GM23338 (cell line): ENCODE results near the gene LYST. TPM values are rescaled to one million over a fixed set of nuclear protein-coding genes. Genes with fewer than 3 reads are reported as not detected.

Experiments used
- ATAC-seq: fragments of 200-7000 bp; cut with Tn5 transposase; 3 replicates; pipeline ENCODE4 v1.9.1; 2020
- DNase-seq: peaks from one replicate; pipeline ENCODE4 v3.0.0-alpha.2; 2015; ENCODE audit warnings: low spot score
- H2AFZ ChIP-seq: fragments of 200-600 bp; sonication (generic); 2 replicates; pipeline ENCODE4 v1.8.0; 2016; ENCODE audit warnings: antibody characterized with exemption, mild to moderate bottlenecking, moderate library complexity
- H3F3A ChIP-seq: fragments of 200-600 bp; sonication (generic); replicated peaks from 2 replicates; pipeline ENCODE4 v1.8.0; 2017; ENCODE audit warnings: antibody characterized with exemption, mixed run types, low read depth
- H3K27ac ChIP-seq: fragments of 200-600 bp; sonication (generic); 2 replicates; pipeline ENCODE4 v1.6.1; 2016; ENCODE audit warnings: low read depth
- H3K27me3 ChIP-seq: fragments of 200-600 bp; sonication (generic); 2 replicates; pipeline ENCODE4 v1.8.0; 2016; ENCODE audit warnings: mild to moderate bottlenecking, mixed run types, moderate library complexity; ENCODE audit not compliant: insufficient read depth
- H3K36me3 ChIP-seq: fragments of 200-600 bp; sonication (generic); 2 replicates; pipeline ENCODE4 v1.8.0; 2016; ENCODE audit warnings: mild to moderate bottlenecking; ENCODE audit not compliant: insufficient read depth
- H3K4me1 ChIP-seq: fragments of 200-600 bp; sonication (generic); 2 replicates; pipeline ENCODE4 v1.8.0; 2016; ENCODE audit warnings: mild to moderate bottlenecking, moderate library complexity; ENCODE audit not compliant: insufficient read depth
- H3K4me2 ChIP-seq: fragments of 200-600 bp; sonication (generic); 2 replicates; pipeline ENCODE4 v1.7.1; 2017; ENCODE audit warnings: mixed run types
- H3K4me3 ChIP-seq: fragments of 200-600 bp; sonication (generic); 2 replicates; pipeline ENCODE4 v1.6.1; 2016; ENCODE audit warnings: mixed run types
- H3K79me2 ChIP-seq: fragments of 200-600 bp; sonication (generic); replicated peaks from 2 replicates; pipeline ENCODE4 v1.8.0; 2017; ENCODE audit warnings: mild to moderate bottlenecking; ENCODE audit not compliant: insufficient read depth
- H3K9me2 ChIP-seq: fragments of 200-600 bp; sonication (generic); 2 replicates; pipeline ENCODE4 v1.8.0; 2017; ENCODE audit not compliant: insufficient read depth
- H4K20me1 ChIP-seq: fragments of 200-600 bp; sonication (generic); replicated peaks from 2 replicates; pipeline ENCODE4 v1.8.0; 2017; ENCODE audit warnings: mild to moderate bottlenecking; ENCODE audit not compliant: insufficient read depth
- H3K27ac Mint-ChIP-seq: 2 replicates; pipeline ENCODE4 v1.8.0; 2020; ENCODE audit warnings: inconsistent platforms, mild to moderate bottlenecking, moderate library complexity, mixed read lengths
- H3K27me3 Mint-ChIP-seq: 3 replicates; pipeline ENCODE4 v1.8.0; 2022; ENCODE audit warnings: low read depth, mild to moderate bottlenecking, moderate library complexity, mixed read lengths, inconsistent platforms; ENCODE audit not compliant: insufficient read depth, poor library complexity
- H3K36me3 Mint-ChIP-seq: 3 replicates; pipeline ENCODE4 v1.8.0; 2021; ENCODE audit warnings: low read depth, mild to moderate bottlenecking, inconsistent platforms, moderate library complexity, mixed read lengths
- H3K4me1 Mint-ChIP-seq: 3 replicates; pipeline ENCODE4 v1.8.0; 2020; ENCODE audit warnings: mild to moderate bottlenecking, inconsistent platforms, mixed read lengths
- H3K4me3 Mint-ChIP-seq: 3 replicates; pipeline ENCODE4 v1.8.0; 2021; ENCODE audit warnings: moderate library complexity, mild to moderate bottlenecking, inconsistent platforms, mixed read lengths
- H3K9me3 Mint-ChIP-seq: 3 replicates; pipeline ENCODE4 v1.8.0; 2020; ENCODE audit warnings: moderate library complexity, mild to moderate bottlenecking, inconsistent platforms, mixed read lengths
- NANOG ChIP-seq: IDR thresholded peaks from 2 replicates; pipeline ENCODE4 v1.6.1; 2016; ENCODE audit warnings: antibody characterized with exemption, borderline replicate concordance
- STAT1 ChIP-seq: IDR thresholded peaks from one replicate; pipeline ENCODE4 v1.6.1; 2016; ENCODE audit warnings: antibody characterized with exemption; ENCODE audit not compliant: unreplicated experiment
- ZNF331 ChIP-seq: fragments of 250-450 bp; sonication (Bioruptor Pico); IDR thresholded peaks from 2 replicates; pipeline ENCODE4 v1.5.0; 2020; ENCODE audit warnings: low read depth, mild to moderate bottlenecking, moderate library complexity
- polyA plus RNA-seq: library from polyadenylated mRNA; unstranded; fragments of >200 nt; fragmentation: Nextera tagmentation; extraction: Ambion mirVana; gene quantifications from 2 replicates; pipeline ENCODE4 v1.2.1, GENCODE V29; 2016
- total RNA-seq: library from RNA; depleted of rRNA; stranded (reverse); fragments of >200 nt; shearing (Covaris generic); gene quantifications from 2 replicates; pipeline ENCODE4 v1.2.3, GENCODE V29; 2014
- TF ChIP-seq, protein P1 (sequence below): IDR thresholded peaks from 2 replicates; pipeline ENCODE4 v1.6.1; 2016; ENCODE audit warnings: antibody characterized with exemption
- TF ChIP-seq, protein P2 (sequence below), 2 experiments: fragments of 200-600 bp in 1 of 2; sonication (generic) in 1 of 2; conservative IDR thresholded peaks; 2 replicates each; pipeline versions ENCODE4 v1.5.1 to v1.6.1; 2016 to 2017; ENCODE audit warnings: antibody characterized with exemption in 2 of 2, low read depth in 2 of 2, mild to moderate bottlenecking in 2 of 2, moderate library complexity in 1 of 2
- TF ChIP-seq, protein P3 (sequence below): fragments of 250-450 bp; sonication (Bioruptor Pico); IDR thresholded peaks from 2 replicates; pipeline ENCODE4 v1.5.0; 2020; ENCODE audit warnings: mild to moderate bottlenecking, moderate library complexity
- TF ChIP-seq, protein P4 (sequence below): IDR thresholded peaks from one replicate; pipeline ENCODE4 v1.6.1; 2018; ENCODE audit warnings: antibody characterized with exemption; ENCODE audit not compliant: unreplicated experiment

The LYST gene
- total and polyA plus RNA-seq, 2 experiments from 2014 or later, result 0.21 to 1.0 TPM

DNA sequence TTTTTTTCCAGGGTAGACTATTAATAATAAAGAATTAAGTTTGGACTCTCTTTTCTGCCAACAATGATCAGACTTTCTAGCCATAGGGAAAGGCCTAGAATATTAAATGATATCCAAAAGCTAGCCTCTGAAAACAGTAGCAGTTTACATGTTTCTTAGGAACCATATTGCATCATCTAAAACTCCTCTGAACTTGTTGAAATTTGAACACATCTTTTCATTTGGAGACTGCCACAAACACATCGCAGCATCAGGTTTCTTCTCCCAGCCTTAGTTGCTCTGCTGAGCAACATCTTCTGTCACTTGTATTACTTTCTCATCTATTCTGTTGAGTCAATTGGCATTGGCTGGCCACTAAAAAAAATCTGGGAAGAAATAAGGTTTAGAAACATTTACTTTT is 153.9 kb downstream of the LYST start:
- Histone ChIP-seq H3K4me1 (no peaks in the 10 kb centered on the region), H4K20me1 (no peaks in the 10 kb centered on the region), H2AFZ (peak overlapping the region; percentile 61), H3F3A (no peaks in the 10 kb centered on the region), H3K27ac (0 out of 2 replicates have a peak overlapping the region, but pooled peaks have one; percentile 2), H3K79me2 (no peaks in the 10 kb centered on the region), H3K4me2 (no peak overlapping the region), H3K36me3 (no peaks in the 10 kb centered on the region), H3K9me2 (no peaks in the 10 kb centered on the region), H3K27me3 (no peaks in the 10 kb centered on the region), H3K4me3 (no peak overlapping the region)
- Mint-ChIP-seq H3K27ac (peak overlapping the region; percentile 87), H3K9me3 (no peaks in the 10 kb centered on the region), H3K4me3 (no peak overlapping the region), H3K27me3 (no peaks in the 10 kb centered on the region), H3K4me1 (peaks cover 10% of the 10 kb centered on the region; the same call in 2 of the 3 replicates), H3K36me3 (no peaks in the 10 kb centered on the region)
- DNase-seq, result no peak
- TF ChIP-seq, protein P1, sequence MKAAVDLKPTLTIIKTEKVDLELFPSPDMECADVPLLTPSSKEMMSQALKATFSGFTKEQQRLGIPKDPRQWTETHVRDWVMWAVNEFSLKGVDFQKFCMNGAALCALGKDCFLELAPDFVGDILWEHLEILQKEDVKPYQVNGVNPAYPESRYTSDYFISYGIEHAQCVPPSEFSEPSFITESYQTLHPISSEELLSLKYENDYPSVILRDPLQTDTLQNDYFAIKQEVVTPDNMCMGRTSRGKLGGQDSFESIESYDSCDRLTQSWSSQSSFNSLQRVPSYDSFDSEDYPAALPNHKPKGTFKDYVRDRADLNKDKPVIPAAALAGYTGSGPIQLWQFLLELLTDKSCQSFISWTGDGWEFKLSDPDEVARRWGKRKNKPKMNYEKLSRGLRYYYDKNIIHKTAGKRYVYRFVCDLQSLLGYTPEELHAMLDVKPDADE, result no peak
- ATAC-seq, result no peak

DNA sequence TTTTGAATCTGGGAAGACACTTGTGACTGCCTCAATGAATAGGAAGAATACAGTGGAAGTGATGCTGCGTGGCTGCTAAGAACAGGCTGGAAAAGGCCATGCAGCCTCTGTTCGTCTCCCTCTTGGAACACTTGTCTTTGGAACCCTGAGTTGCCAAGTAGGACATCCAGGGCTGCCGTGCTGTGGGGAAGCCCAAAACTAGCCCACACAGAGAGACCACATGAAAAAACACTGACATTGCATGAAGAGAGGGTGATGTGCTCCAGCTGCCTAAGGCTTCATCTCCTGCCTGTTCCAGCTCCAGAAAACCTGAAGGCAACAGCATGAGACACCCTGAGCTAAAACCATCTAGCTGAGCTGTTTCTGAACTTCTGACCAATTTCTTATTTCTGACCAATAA is 156.0 kb downstream of the LYST start:
- Mint-ChIP-seq H3K27me3 (no peaks in the 10 kb centered on the region), H3K4me1 (peaks cover 16% of the 10 kb centered on the region; the same call in 2 of the 3 replicates), H3K36me3 (no peaks in the 10 kb centered on the region), H3K9me3 (no peaks in the 10 kb centered on the region), H3K4me3 (no peak overlapping the region), H3K27ac (no peak overlapping the region)
- ATAC-seq, result no peak
- no peaks in the 10 kb centered on the region for H3K27me3 ChIP-seq
- no peaks in the 10 kb centered on the region for H3K9me2 ChIP-seq
- H4K20me1 ChIP-seq, result no peaks in the 10 kb centered on the region
- H3F3A ChIP-seq, result no peaks in the 10 kb centered on the region
- H3K4me3 ChIP-seq, result no peak overlapping the region
- H2AFZ ChIP-seq, result peak overlapping the region; percentile 72; the same call in 1 of the 2 replicates
- peaks cover 9% of the 10 kb centered on the region; the same call in 1 of the 2 replicates for H3K4me1 ChIP-seq
- no peaks in the 10 kb centered on the region for H3K36me3 ChIP-seq
- DNase-seq, result no peak
- no peak overlapping the region for H3K27ac ChIP-seq
- H3K79me2 ChIP-seq, result no peaks in the 10 kb centered on the region
- no peak overlapping the region for H3K4me2 ChIP-seq
- TF ChIP-seq, protein P1, result no peak
- TF ChIP-seq, protein P2, sequence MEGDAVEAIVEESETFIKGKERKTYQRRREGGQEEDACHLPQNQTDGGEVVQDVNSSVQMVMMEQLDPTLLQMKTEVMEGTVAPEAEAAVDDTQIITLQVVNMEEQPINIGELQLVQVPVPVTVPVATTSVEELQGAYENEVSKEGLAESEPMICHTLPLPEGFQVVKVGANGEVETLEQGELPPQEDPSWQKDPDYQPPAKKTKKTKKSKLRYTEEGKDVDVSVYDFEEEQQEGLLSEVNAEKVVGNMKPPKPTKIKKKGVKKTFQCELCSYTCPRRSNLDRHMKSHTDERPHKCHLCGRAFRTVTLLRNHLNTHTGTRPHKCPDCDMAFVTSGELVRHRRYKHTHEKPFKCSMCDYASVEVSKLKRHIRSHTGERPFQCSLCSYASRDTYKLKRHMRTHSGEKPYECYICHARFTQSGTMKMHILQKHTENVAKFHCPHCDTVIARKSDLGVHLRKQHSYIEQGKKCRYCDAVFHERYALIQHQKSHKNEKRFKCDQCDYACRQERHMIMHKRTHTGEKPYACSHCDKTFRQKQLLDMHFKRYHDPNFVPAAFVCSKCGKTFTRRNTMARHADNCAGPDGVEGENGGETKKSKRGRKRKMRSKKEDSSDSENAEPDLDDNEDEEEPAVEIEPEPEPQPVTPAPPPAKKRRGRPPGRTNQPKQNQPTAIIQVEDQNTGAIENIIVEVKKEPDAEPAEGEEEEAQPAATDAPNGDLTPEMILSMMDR (conservative IDR thresholded peaks at IDR 0.05; ENCODE audit: low read depth in 2 of 2), result no peak
- TF ChIP-seq, protein P3, sequence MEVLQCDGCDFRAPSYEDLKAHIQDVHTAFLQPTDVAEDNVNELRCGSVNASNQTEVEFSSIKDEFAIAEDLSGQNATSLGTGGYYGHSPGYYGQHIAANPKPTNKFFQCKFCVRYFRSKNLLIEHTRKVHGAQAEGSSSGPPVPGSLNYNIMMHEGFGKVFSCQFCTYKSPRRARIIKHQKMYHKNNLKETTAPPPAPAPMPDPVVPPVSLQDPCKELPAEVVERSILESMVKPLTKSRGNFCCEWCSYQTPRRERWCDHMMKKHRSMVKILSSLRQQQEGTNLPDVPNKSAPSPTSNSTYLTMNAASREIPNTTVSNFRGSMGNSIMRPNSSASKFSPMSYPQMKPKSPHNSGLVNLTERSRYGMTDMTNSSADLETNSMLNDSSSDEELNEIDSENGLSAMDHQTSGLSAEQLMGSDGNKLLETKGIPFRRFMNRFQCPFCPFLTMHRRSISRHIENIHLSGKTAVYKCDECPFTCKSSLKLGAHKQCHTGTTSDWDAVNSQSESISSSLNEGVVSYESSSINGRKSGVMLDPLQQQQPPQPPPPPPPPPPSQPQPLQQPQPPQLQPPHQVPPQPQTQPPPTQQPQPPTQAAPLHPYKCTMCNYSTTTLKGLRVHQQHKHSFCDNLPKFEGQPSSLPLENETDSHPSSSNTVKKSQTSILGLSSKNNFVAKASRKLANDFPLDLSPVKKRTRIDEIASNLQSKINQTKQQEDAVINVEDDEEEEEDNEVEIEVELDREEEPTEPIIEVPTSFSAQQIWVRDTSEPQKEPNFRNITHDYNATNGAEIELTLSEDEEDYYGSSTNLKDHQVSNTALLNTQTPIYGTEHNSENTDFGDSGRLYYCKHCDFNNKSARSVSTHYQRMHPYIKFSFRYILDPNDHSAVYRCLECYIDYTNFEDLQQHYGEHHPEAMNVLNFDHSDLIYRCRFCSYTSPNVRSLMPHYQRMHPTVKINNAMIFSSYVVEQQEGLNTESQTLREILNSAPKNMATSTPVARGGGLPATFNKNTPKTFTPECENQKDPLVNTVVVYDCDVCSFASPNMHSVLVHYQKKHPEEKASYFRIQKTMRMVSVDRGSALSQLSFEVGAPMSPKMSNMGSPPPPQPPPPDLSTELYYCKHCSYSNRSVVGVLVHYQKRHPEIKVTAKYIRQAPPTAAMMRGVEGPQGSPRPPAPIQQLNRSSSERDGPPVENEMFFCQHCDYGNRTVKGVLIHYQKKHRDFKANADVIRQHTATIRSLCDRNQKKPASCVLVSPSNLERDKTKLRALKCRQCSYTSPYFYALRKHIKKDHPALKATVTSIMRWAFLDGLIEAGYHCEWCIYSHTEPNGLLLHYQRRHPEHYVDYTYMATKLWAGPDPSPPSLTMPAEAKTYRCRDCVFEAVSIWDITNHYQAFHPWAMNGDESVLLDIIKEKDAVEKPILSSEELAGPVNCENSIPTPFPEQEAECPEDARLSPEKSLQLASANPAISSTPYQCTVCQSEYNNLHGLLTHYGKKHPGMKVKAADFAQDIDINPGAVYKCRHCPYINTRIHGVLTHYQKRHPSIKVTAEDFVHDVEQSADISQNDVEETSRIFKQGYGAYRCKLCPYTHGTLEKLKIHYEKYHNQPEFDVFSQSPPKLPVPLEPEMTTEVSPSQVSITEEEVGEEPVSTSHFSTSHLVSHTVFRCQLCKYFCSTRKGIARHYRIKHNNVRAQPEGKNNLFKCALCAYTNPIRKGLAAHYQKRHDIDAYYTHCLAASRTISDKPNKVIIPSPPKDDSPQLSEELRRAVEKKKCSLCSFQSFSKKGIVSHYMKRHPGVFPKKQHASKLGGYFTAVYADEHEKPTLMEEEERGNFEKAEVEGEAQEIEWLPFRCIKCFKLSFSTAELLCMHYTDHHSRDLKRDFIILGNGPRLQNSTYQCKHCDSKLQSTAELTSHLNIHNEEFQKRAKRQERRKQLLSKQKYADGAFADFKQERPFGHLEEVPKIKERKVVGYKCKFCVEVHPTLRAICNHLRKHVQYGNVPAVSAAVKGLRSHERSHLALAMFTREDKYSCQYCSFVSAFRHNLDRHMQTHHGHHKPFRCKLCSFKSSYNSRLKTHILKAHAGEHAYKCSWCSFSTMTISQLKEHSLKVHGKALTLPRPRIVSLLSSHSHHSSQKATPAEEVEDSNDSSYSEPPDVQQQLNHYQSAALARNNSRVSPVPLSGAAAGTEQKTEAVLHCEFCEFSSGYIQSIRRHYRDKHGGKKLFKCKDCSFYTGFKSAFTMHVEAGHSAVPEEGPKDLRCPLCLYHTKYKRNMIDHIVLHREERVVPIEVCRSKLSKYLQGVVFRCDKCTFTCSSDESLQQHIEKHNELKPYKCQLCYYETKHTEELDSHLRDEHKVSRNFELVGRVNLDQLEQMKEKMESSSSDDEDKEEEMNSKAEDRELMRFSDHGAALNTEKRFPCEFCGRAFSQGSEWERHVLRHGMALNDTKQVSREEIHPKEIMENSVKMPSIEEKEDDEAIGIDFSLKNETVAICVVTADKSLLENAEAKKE (CRISPR knock-in tag), result no peak
- TF ChIP-seq, protein P4, sequence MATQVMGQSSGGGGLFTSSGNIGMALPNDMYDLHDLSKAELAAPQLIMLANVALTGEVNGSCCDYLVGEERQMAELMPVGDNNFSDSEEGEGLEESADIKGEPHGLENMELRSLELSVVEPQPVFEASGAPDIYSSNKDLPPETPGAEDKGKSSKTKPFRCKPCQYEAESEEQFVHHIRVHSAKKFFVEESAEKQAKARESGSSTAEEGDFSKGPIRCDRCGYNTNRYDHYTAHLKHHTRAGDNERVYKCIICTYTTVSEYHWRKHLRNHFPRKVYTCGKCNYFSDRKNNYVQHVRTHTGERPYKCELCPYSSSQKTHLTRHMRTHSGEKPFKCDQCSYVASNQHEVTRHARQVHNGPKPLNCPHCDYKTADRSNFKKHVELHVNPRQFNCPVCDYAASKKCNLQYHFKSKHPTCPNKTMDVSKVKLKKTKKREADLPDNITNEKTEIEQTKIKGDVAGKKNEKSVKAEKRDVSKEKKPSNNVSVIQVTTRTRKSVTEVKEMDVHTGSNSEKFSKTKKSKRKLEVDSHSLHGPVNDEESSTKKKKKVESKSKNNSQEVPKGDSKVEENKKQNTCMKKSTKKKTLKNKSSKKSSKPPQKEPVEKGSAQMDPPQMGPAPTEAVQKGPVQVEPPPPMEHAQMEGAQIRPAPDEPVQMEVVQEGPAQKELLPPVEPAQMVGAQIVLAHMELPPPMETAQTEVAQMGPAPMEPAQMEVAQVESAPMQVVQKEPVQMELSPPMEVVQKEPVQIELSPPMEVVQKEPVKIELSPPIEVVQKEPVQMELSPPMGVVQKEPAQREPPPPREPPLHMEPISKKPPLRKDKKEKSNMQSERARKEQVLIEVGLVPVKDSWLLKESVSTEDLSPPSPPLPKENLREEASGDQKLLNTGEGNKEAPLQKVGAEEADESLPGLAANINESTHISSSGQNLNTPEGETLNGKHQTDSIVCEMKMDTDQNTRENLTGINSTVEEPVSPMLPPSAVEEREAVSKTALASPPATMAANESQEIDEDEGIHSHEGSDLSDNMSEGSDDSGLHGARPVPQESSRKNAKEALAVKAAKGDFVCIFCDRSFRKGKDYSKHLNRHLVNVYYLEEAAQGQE, result no peak
- TF ChIP-seq NANOG (no peak), STAT1 (no peak), ZNF331 (CRISPR knock-in tag) (no peak)
